Natural killer cell treated with Interleukin-12 subunit alpha and Interleukin-12 subunit beta and Interleukin-15 and Interleukin-18, amount 100 ng/mL, for 72 hours (primary cell): ENCODE results near the gene SDC3. TPM values are rescaled to one million over a fixed set of nuclear protein-coding genes. Genes with fewer than 3 reads are reported as not detected.
A peak's percentile ranks its signal among the peaks of the same experiment; 100 is the strongest.

ENCODE experiments used
- ATAC-seq, 2 donors: fragments of 150-1000 bp; cut with Tn5 transposase in 1 of 2; sonication (Bioruptor Pico), chemical (Tn5 transposase) in 1 of 2; 2 replicates each; pipeline ENCODE4 v1.10.0; 2021
- DNase-seq: peaks from one replicate; pipeline ENCODE4 v3.0.0; 2022; ENCODE audit warnings: low spot score
- H3K27ac Mint-ChIP-seq, 2 donors: 1 replicate in 1 of 2; 2 replicates in 1 of 2; pipeline ENCODE4 v1.8.0; 2022; ENCODE audit warnings: mixed read lengths in 2 of 2, mild to moderate bottlenecking in 1 of 2, moderate library complexity in 1 of 2
- H3K27me3 Mint-ChIP-seq, 2 donors: 1 replicate in 1 of 2; 2 replicates in 1 of 2; pipeline ENCODE4 v1.8.0; 2022; ENCODE audit warnings: mixed read lengths in 2 of 2
- H3K36me3 Mint-ChIP-seq: one replicate; pipeline ENCODE4 v1.8.0; 2022; ENCODE audit warnings: mixed read lengths
- H3K4me1 Mint-ChIP-seq, 2 donors: 1 replicate in 1 of 2; 2 replicates in 1 of 2; pipeline ENCODE4 v1.8.0; 2022; ENCODE audit warnings: low read depth in 2 of 2, mixed read lengths in 2 of 2, mild to moderate bottlenecking in 1 of 2
- H3K4me3 Mint-ChIP-seq: one replicate; pipeline ENCODE4 v1.8.0; 2022; ENCODE audit warnings: mixed read lengths
- H3K9me3 Mint-ChIP-seq: 2 replicates; pipeline ENCODE4 v1.8.0; 2022; ENCODE audit warnings: mixed read lengths
- total RNA-seq, 2 donors: library from RNA; stranded (reverse); gene quantifications; one replicate each; pipeline ENCODE4 v1.2.3, GENCODE V29; 2022

The SDC3 gene
- total RNA-seq, 2 donors from 2014 or later = 0.11 TPM; not detected in 1

DNA sequence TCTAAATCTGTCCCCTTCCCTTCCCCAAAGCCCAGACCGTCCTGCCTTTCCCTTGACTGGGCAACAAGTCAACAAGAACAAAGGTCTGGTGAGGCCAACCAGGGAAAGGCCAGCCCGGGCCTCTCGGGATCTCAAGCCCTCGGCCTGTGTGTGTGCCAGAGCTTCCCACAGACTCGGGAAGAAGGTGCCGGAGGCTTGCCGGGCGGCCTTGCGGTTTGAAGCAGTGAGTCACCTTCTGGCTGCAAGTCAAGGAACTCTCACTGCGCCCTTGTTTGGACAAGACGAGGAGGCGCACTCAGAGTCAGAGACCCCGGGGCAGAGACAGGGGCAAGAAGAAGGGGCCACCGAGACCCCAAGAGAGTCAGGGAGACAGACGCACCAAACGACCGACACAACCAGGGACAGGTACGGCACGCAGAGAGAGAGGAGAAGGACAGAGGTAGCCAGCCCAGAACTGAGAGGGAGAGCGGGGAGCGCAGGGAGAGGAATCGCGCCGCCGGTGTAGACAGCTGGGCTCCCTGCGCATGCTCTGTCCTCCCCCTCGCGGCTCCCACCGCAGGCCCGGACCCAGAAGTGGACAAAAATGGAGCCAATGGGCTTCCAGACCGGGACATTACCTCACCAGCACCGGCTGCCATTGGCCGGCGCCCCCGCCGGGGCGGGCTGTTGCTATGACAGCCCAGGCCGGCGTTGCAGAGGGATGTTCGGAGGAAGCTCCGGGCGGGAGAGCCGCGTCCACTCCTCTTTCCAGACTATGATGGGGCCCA is 84.4 kb downstream of the SDC3 start:
- ATAC-seq (peak; percentile 89 to 95), DNase-seq (peak; percentile 80)
- Mint-ChIP-seq H3K4me3 (peak overlapping the region; percentile 86), H3K36me3 (no peaks in the 10 kb centered on the region), H3K27me3 (peaks cover 46 to 56% of the 10 kb centered on the region in 2 donors), H3K9me3 (no peaks in the 10 kb centered on the region), H3K27ac (peak overlapping the region in 1 of 2 donors; percentile 8), H3K4me1 (peaks cover 19 to 23% of the 10 kb centered on the region in 2 donors)

DNA sequence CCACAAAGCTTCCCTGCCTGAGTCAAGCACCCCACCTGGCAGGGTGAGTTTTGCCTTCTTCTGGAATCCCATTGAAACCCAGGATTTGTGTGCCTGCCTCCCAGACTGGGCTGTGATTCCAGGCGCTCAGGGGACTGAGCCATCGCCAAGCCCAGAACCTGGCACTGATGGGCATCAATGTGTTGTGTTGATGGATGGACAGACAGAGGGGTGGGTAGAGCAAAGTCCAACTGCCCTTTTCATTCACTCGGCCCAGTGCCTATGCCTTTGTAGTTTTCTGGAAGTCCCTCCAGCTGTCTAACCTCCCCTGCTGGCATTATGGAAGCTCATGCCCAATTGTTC is 85.0 kb downstream of the SDC3 start:
- Mint-ChIP-seq H3K27ac (peak overlapping the region in 1 of 2 donors; percentile 8), H3K4me1 (peaks cover 19 to 23% of the 10 kb centered on the region in 2 donors), H3K36me3 (no peaks in the 10 kb centered on the region), H3K9me3 (no peaks in the 10 kb centered on the region), H3K4me3 (peak overlapping the region; percentile 86), H3K27me3 (peaks cover 48 to 54% of the 10 kb centered on the region in 2 donors)
- DNase-seq = no peak
- no peak for ATAC-seq

DNA sequence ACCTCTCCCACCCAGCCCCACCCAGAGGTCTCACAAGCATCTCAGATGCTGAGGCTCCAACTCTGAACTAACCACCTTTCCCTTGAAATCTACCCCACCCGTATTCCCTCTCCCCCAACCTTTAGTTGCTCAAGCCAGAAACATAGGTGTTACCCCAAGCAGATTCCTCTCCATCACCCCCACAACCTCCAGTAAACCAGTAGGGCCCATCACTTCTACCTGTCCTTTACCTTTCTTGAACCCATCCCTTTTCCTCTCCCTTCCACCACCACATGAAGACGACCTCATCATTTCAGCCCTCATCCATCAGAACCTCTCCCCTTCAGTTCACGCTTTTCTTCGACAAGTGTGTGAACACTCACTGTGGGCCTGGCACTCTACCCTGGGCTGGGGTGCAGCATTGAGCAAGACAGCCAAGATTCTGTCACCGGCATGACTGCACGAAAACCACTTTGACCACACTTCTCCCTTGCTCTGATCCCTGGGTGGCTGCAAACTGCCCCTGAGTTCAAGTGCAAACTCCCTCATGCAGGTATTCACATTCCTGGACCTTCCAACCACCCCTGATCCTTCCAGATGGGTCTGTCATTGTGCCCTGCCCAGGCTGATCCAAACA is 85.5 kb downstream of the SDC3 start:
- DNase-seq (no peak), ATAC-seq (peak; percentile 77 to 79)
- peaks cover 50 to 54% of the 10 kb centered on the region in 2 donors for H3K27me3 Mint-ChIP-seq
- H3K36me3 Mint-ChIP-seq = no peaks in the 10 kb centered on the region
- H3K4me1 Mint-ChIP-seq = peaks cover 19 to 23% of the 10 kb centered on the region in 2 donors
- no peak overlapping the region for H3K27ac Mint-ChIP-seq
- no peaks in the 10 kb centered on the region for H3K9me3 Mint-ChIP-seq
- H3K4me3 Mint-ChIP-seq = peak overlapping the region; percentile 0

DNA sequence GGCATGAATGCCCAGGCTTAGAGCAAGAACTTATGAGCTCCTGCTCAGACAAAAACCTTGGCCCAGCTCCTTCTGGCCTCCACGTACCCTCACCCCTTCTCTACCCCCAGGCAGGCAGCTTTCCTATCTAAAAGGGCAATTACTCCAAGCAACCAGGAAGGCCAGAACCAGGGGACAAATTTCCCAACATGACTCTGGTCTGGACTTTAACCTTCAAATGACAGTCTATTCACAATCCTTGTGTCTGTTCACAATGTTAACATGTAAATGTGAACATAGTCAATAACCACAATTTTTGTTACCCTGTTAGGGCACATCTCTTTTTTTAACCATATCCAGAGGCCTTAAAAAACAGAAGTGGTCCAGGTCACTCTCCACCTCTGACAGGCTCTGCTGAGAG is 86.6 kb downstream of the SDC3 start:
- H3K9me3 Mint-ChIP-seq = no peaks in the 10 kb centered on the region
- H3K36me3 Mint-ChIP-seq = no peaks in the 10 kb centered on the region
- peaks cover 49 to 60% of the 10 kb centered on the region in 2 donors for H3K27me3 Mint-ChIP-seq
- no peak overlapping the region for H3K4me3 Mint-ChIP-seq
- H3K27ac Mint-ChIP-seq = no peak overlapping the region
- ATAC-seq (no peak), DNase-seq (no peak)
- H3K4me1 Mint-ChIP-seq = peaks cover 19 to 23% of the 10 kb centered on the region in 2 donors

DNA sequence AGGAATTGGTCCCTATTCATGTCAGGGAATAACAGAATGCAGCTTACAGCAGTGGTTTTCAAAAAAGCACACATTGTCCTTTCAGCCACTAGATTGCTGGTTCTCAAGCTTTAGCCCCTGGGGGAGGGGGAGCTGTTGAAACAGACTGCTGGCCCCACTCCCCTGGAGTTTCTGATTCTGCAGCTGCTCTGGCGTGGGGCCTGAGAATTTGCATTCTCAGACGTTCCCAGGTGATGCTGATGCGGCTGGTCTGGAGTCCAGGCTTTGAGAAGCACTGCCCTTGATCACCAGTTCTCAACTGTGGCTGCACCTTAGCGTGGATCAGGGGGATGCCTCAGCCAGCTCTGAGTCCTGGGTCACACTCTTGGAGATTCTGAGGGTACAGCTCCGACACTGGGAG is 88.3 kb downstream of the SDC3 start:
- Mint-ChIP-seq H3K4me1 (peaks cover 17 to 20% of the 10 kb centered on the region in 2 donors), H3K27ac (no peak overlapping the region), H3K36me3 (no peaks in the 10 kb centered on the region), H3K4me3 (no peak overlapping the region), H3K27me3 (peaks cover 44 to 56% of the 10 kb centered on the region in 2 donors), H3K9me3 (no peaks in the 10 kb centered on the region)
- DNase-seq (no peak), ATAC-seq (no peak)

Other genes with a start within 250 kb of the SDC3 start
- 1 to 10 TPM in 1 of 2 donors, under 1 TPM in 1; 0.31 to 1.1 TPM for gene MATN1, start 185.2 kb downstream of the SDC3 start, total RNA-seq
- gene LAPTM5, start 151.0 kb downstream of the SDC3 start, total RNA-seq = 100 to 1,000 TPM; 150 to 153 TPM
- 100 to 1,000 TPM; 134 to 180 TPM for gene PUM1, start 157.0 kb upstream of the SDC3 start, total RNA-seq